ENCODE results near the gene C17orf75.
"Not testable (repeated sequence)": the region's sequence is repeated elsewhere in the genome, so short reads cannot be mapped to it uniquely, and the experiment has no call there.

C17orf75 gene

GRCh38 chr17:32335046-32335445 is 6.9 kb downstream of the C17orf75 start:
- TF ChIP-seq JUND (IDR thresholded peaks at IDR 0.05; ENCODE audit: low read depth): no peak
- DNase-seq (ENCODE audit: low read depth in 1 of 2, low spot score in 1 of 2): no peak
- in situ Hi-C loops (cut with HindIII; ENCODE audit: low pct_unique_long_range_greater_than_20kb, low sequenced_read_pairs): no loop called here

DNA sequence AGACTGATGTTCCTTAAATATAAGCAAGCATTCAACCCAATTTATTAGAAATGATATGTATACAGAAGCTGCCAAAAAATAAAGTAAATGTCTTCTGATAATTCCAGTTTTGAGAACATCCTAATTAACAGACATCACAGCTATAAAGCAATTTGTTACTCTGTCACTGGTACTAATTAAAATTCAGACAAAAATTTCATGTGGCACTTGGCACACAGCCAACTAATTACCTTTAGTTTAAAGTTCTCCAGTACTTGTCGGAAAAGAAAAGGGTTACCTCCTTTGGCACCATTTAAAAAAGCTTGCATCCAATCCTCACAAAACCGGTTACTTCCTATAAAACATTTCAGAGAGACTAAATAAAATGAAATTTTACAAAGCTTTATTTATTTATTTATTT is 8.8 kb downstream of the C17orf75 start:
- TF ChIP-seq JUND (IDR thresholded peaks at IDR 0.05; ENCODE audit: low read depth): no peak
- in situ Hi-C loops (cut with HindIII; ENCODE audit: low pct_unique_long_range_greater_than_20kb, low sequenced_read_pairs): no loop called here
- no peak for DNase-seq (ENCODE audit: low read depth in 1 of 2, low spot score in 1 of 2)

DNA sequence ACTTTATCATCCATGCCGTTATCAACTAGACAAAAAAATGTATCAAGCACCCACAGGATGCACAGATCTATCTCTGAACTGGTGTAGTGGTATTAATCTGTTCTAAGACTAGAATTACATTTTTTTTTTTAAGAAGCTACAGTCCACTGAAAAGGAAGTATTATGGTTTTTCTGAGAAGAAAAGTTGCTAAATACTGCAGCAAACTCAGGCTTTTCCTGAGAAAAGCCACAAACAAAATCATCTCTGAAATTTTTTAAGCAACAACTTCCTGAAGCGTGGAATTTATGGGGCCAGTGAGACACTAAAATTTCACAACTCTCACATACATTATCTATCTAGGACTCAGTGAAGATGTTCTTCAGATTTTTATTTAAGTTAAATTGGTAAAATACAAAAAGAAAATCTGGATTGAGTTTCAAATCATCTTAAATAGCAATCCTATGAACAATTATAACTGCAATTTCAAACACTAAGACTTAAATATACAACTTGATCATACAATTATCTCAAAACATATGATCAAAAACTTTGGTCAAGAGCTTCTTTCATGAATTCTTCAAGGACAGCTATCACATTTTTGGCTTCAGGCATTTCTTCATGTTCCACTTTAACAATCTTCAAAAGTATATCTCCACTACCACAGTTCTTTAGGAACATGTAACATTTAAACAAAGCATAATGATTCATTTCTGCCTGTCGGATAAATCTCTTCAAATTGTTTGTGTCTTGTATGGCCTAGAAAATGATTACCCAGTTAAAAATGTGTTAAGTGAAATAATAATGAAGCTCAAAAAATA is 10.5 kb downstream of the C17orf75 start:
- no peak for TF ChIP-seq JUND (IDR thresholded peaks at IDR 0.05; ENCODE audit: low read depth)
- in situ Hi-C loops (cut with HindIII; ENCODE audit: low pct_unique_long_range_greater_than_20kb, low sequenced_read_pairs): no loop called here
- no peak for DNase-seq (ENCODE audit: low read depth in 1 of 2, low spot score in 1 of 2)

DNA sequence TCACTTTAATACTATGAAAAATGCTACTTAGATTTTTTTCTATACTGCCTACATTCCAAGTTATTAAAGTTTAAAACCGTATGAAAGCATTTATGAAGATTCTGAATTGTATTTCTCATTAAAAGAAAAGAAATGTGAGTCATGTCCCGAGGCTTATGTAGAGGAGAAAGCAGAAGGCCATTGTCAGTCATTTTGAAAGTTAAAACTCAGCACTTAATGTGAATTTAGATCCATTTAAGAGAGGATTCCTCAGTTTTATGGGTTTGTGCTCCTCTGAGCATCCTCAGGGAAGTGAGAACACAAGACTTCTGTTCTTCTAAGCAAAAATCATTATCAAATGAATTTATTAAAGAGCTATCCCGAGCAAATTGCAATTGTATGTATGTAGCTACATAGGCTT is 11.8 kb downstream of the C17orf75 start:
- no peak for DNase-seq (ENCODE audit: low read depth in 1 of 2, low spot score in 1 of 2)
- no peak for TF ChIP-seq JUND (IDR thresholded peaks at IDR 0.05; ENCODE audit: low read depth)
- in situ Hi-C loops (cut with HindIII; ENCODE audit: low pct_unique_long_range_greater_than_20kb, low sequenced_read_pairs): no loop called here

GRCh38 chr17:32327911-32328310 is 14.1 kb downstream of the C17orf75 start:
- no peak for TF ChIP-seq JUND (IDR thresholded peaks at IDR 0.05; ENCODE audit: low read depth)
- in situ Hi-C loops (cut with HindIII; ENCODE audit: low pct_unique_long_range_greater_than_20kb, low sequenced_read_pairs): no loop called here
- DNase-seq (ENCODE audit: low read depth in 1 of 2, low spot score in 1 of 2): no peak

DNA sequence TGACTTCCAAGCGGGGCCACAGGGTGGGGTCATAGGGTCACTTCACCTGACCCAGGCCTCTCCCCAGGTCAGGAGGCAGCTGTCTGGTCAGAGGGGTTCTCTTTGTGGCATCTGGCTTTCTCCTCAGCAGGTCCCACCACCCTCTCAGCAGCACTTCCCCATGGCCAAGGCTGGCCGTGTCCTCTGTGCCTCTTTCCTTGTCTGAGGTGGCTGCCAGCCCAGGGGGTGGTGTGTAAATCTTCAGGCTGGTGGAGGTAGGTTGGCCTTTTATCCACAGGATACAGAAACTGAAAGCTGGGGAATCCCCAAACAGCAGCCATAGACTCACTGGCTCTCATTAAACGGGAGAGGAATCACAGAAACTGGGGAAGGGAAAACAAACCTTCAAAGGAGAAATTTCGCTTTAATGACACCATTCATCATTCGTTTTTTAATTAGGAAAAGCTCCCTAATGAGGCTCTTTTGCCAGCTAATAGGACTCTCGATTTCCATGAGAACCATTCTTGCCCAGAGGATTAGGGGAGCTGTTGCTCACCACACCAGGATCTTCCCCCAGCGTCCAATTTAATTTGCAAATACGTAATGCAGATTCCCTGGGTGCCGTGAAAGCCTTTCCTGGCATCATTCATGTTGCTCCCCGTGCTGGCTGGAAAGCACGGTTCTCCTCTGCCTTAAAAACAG is 18.0 kb downstream of the C17orf75 start:
- no peak for TF ChIP-seq JUND (IDR thresholded peaks at IDR 0.05; ENCODE audit: low read depth)
- in situ Hi-C loops (cut with HindIII; ENCODE audit: low pct_unique_long_range_greater_than_20kb, low sequenced_read_pairs): no loop called here
- no peak for DNase-seq (ENCODE audit: low read depth in 1 of 2, low spot score in 1 of 2)

GRCh38 chr17:32323046-32323445 is 18.9 kb downstream of the C17orf75 start:
- no peak for TF ChIP-seq JUND (IDR thresholded peaks at IDR 0.05; ENCODE audit: low read depth)
- in situ Hi-C loops (cut with HindIII; ENCODE audit: low pct_unique_long_range_greater_than_20kb, low sequenced_read_pairs): no loop called here
- DNase-seq (ENCODE audit: low read depth in 1 of 2, low spot score in 1 of 2): no peak

GRCh38 chr17:32320847-32321246 is 21.1 kb downstream of the C17orf75 start:
- in situ Hi-C loops (cut with HindIII; ENCODE audit: low pct_unique_long_range_greater_than_20kb, low sequenced_read_pairs): no loop called here
- no peak for TF ChIP-seq JUND (IDR thresholded peaks at IDR 0.05; ENCODE audit: low read depth)
- no peak for DNase-seq (ENCODE audit: low read depth in 1 of 2, low spot score in 1 of 2)

GRCh38 chr17:32320080-32320479 is 21.9 kb downstream of the C17orf75 start:
- DNase-seq (ENCODE audit: low read depth in 1 of 2, low spot score in 1 of 2); in situ Hi-C loops (cut with HindIII; ENCODE audit: low pct_unique_long_range_greater_than_20kb, low sequenced_read_pairs): not testable (repeated sequence)

GRCh38 chr17:32319548-32319905 is 22.4 kb downstream of the C17orf75 start:
- TF ChIP-seq JUND (IDR thresholded peaks at IDR 0.05; ENCODE audit: low read depth): no peak
- DNase-seq (ENCODE audit: low read depth in 1 of 2, low spot score in 1 of 2): peak; percentile 79 to 81
- in situ Hi-C loops (cut with HindIII; ENCODE audit: low pct_unique_long_range_greater_than_20kb, low sequenced_read_pairs): no loop called here

GRCh38 chr17:32318071-32318470 is 23.9 kb downstream of the C17orf75 start:
- no peak for TF ChIP-seq JUND (IDR thresholded peaks at IDR 0.05; ENCODE audit: low read depth)
- in situ Hi-C loops (cut with HindIII; ENCODE audit: low pct_unique_long_range_greater_than_20kb, low sequenced_read_pairs): no loop called here
- no peak for DNase-seq (ENCODE audit: low read depth in 1 of 2, low spot score in 1 of 2)

DNA sequence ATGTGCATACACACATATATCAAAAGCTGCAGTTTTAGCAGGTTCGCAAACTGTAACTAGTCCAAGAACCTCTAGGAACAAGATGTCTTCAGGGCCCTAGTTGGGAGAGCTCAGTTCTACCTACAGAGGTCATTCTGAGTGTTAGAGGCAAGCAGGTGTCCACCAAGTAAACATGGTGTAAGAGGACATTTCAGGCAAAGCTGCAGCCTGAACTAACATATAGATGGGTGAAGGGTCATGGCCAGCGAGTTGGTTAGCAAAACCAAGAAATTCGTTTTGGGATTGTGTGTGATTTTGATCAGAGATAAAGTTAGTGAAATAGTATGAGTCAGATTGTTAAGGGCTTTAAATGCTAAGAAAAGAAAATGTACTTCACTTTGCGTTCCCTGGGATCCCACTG is 24.6 kb downstream of the C17orf75 start:
- DNase-seq (ENCODE audit: low read depth in 1 of 2, low spot score in 1 of 2): no peak
- TF ChIP-seq JUND (IDR thresholded peaks at IDR 0.05; ENCODE audit: low read depth): no peak
- in situ Hi-C loops (cut with HindIII; ENCODE audit: low pct_unique_long_range_greater_than_20kb, low sequenced_read_pairs): no loop called here

GRCh38 chr17:32316653-32317052 is 25.3 kb downstream of the C17orf75 start:
- in situ Hi-C loops (cut with HindIII; ENCODE audit: low pct_unique_long_range_greater_than_20kb, low sequenced_read_pairs): not testable (repeated sequence)

More at GRCh38 chr17:32316653-32317052, 25.3 kb downstream of the C17orf75 start:
- not testable (repeated sequence) for DNase-seq (ENCODE audit: low read depth in 1 of 2, low spot score in 1 of 2)

Measured in T47D (cell line).